Mucosa of descending colon (tissue), 3 donors: ENCODE data around the gene UBE3C. TPM values are rescaled to one million over a fixed set of nuclear protein-coding genes. Genes with fewer than 3 reads are reported as not detected.

Experiments
- ATAC-seq: fragments of 200-7000 bp; cut with Tn5 transposase; one replicate; pipeline ENCODE4 v1.9.1; 2020; ENCODE audit warnings: mild to moderate bottlenecking, moderate library complexity
- DNase-seq, 3 donors: peaks; one replicate each; pipeline ENCODE4 v3.0.0-alpha.2; 2020
- H3K36me3 ChIP-seq: fragments of 200-600 bp; one replicate; pipeline ENCODE4 v1.8.0; 2021; ENCODE audit warnings: low read depth, mild to moderate bottlenecking
- H3K4me1 ChIP-seq: fragments of 200-600 bp; one replicate; pipeline ENCODE4 v1.8.0; 2021; ENCODE audit warnings: low read depth, mild to moderate bottlenecking
- H3K4me3 ChIP-seq: fragments of 200-600 bp; one replicate; pipeline ENCODE4 v1.8.0; 2021; ENCODE audit warnings: mild to moderate bottlenecking
- H3K9me3 ChIP-seq: fragments of 200-600 bp; one replicate; pipeline ENCODE4 v1.8.0; 2021; ENCODE audit warnings: mild to moderate bottlenecking
- CTCF ChIP-seq: fragments of 200-600 bp; IDR thresholded peaks from one replicate; pipeline ENCODE4 v1.8.0; 2022; ENCODE audit warnings: antibody characterized with exemption, mild to moderate bottlenecking
- intact Hi-C, 2 donors: fragments of 100-400 bp; cut with DNase I in 1 of 2; cut with micrococcal nuclease in 1 of 2; formaldehyde crosslinking; loops; one replicate each; pipeline versions ENCODE4 v1.11.0 to v1.11.1; 2022; cut with DNase I, micrococcal nuclease
- total RNA-seq, 3 donors: library from RNA; stranded (reverse); fragmentation: NEBNext Ultra II Directional in 2 of 3; extraction: Animal tissue kit (Norgen Biotek cat#: 25700) in 2 of 3; gene quantifications; one replicate each; pipeline versions ENCODE4 v1.2.1 to v1.2.4, GENCODE V29; 2021 to 2023
- donor health status: DM: no; HTN: no; CAD: no; lungs with moderate emphysema.
- donor health status: DM: no; HTN: no; CAD: no.
- donor health status: DM: no; HTN: yes; CAD: no.

Gene UBE3C
- total RNA-seq, 3 donors from 2014 or later = 58.1 to 68.0 (median 66.7) TPM

DNA sequence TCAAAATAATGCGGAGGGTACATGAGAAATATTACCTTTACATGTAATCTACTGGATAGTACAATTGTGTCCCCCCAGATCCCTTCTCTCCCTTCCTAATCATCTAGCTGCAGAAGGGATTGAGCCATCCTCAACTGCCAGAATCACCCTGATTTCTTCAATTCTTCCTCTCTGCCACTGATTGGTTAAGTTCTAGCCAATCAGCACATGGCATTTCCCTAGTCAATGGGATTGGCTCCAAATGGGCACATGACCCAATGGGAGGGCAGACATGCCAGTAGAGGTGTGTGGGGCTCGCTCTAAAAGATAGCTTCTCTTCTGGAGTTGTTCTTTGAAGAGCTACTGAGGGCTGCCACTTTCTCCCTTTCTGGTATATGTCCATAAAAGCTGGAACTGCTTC, 20.9 kb upstream of the UBE3C start:
- DNase-seq = no peak
- Histone ChIP-seq H3K4me1 (no peaks in the 10 kb centered on the region), H3K36me3 (no peaks in the 10 kb centered on the region), H3K4me3 (no peak overlapping the region), H3K9me3 (no peaks in the 10 kb centered on the region)
- no peak for TF ChIP-seq CTCF
- ATAC-seq = no peak
- intact Hi-C loops = no loop called here

- intact Hi-C loops = no loop called here
Observed at GRCh38 chr7:157120181-157120580, 18.5 kb upstream of the UBE3C start.

DNA sequence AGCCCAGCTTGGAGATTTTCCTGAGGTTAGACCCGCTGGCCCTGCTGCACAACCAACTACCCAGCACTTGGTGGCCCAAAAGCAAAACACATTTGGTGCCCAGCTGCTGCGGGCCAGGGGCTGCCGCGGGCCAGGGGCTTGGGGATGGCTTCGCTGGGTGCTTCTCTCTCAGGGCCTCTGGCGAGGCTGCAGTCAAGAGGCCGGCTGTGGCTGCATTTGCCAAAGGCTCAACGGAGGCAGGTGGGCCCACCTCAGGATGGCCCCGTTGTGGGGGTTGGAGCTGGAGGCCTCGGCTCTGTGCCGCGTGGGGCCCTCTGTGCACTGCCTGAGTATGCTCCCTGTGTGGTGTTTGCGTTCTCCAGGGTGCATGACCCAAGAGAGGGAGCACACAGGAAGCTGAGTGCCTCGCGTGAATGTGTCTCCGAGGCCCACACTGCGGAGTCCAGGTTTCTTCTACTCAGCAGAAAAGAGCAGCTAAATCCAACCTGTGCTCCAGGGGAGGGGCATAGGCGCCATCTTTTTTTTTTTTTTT, 17.5 kb upstream of the UBE3C start:
- ATAC-seq = no peak
- no peaks in the 10 kb centered on the region for H3K36me3 ChIP-seq

More at GRCh38 chr7:157120181-157120580, 18.5 kb upstream of the UBE3C start:
- no peak for ATAC-seq
- no peak for DNase-seq
- H3K36me3 ChIP-seq = no peaks in the 10 kb centered on the region
- H3K4me3 ChIP-seq = no peak overlapping the region
- no peaks in the 10 kb centered on the region for H3K9me3 ChIP-seq
- TF ChIP-seq CTCF = no peak
- H3K4me1 ChIP-seq = no peaks in the 10 kb centered on the region

GRCh38 chr7:157122800-157123495, 15.8 kb upstream of the UBE3C start:
- DNase-seq (no peak), ATAC-seq (no peak)
- H3K9me3 ChIP-seq = no peaks in the 10 kb centered on the region
- intact Hi-C loops = no loop called here
- H3K36me3 ChIP-seq = no peaks in the 10 kb centered on the region
- TF ChIP-seq CTCF = no peak
- no peaks in the 10 kb centered on the region for H3K4me1 ChIP-seq
- H3K4me3 ChIP-seq = no peak overlapping the region

More for the DNA sequence above, 17.5 kb upstream of the UBE3C start:
- intact Hi-C loops = no loop called here
- Histone ChIP-seq H3K4me3 (no peak overlapping the region), H3K9me3 (no peaks in the 10 kb centered on the region), H3K4me1 (no peaks in the 10 kb centered on the region)
- TF ChIP-seq CTCF = no peak
- no peak for DNase-seq

GRCh38 chr7:157124690-157125089, 14.0 kb upstream of the UBE3C start:
- intact Hi-C loops = no loop called here
- DNase-seq (no peak), ATAC-seq (no peak)
- no peaks in the 10 kb centered on the region for H3K9me3 ChIP-seq
- no peak overlapping the region for H3K4me3 ChIP-seq
- no peaks in the 10 kb centered on the region for H3K4me1 ChIP-seq
- TF ChIP-seq CTCF = no peak
- no peaks in the 10 kb centered on the region for H3K36me3 ChIP-seq
